Smooth muscle cell (in vitro differentiated cells): ENCODE measurements around the gene FMN1. TPM values are rescaled to one million over a fixed set of nuclear protein-coding genes. Genes with fewer than 3 reads are reported as not detected.

Experiments
- DNase-seq: peaks from one replicate; lab custom pipeline; 2025; ENCODE audit not compliant: unreplicated experiment; lab: John Stamatoyannopoulos, UW
- H2AFZ ChIP-seq: fragments of 200-600 bp; sonication (generic); 2 replicates; pipeline ENCODE4 v1.6.0; 2016; ENCODE audit warnings: antibody characterized with exemption, low read depth, mild to moderate bottlenecking
- H3F3A ChIP-seq: fragments of 200-600 bp; sonication (generic); 2 replicates; pipeline ENCODE4 v1.6.0; 2017; ENCODE audit warnings: antibody characterized with exemption, low read depth
- H3K27ac ChIP-seq: fragments of 200-600 bp; sonication (generic); 2 replicates; pipeline ENCODE4 v1.5.1; 2016; ENCODE audit warnings: low read depth, mild to moderate bottlenecking
- H3K27me3 ChIP-seq: fragments of 200-600 bp; sonication (generic); 2 replicates; pipeline ENCODE4 v1.6.1; 2016; ENCODE audit warnings: low read depth, mild to moderate bottlenecking
- H3K36me3 ChIP-seq: fragments of 200-600 bp; sonication (generic); 2 replicates; pipeline ENCODE4 v1.5.1; 2016; ENCODE audit warnings: low read depth
- H3K4me1 ChIP-seq: fragments of 200-600 bp; sonication (generic); 2 replicates; pipeline ENCODE4 v1.5.1; 2016; ENCODE audit warnings: low read depth
- H3K4me2 ChIP-seq: fragments of 200-600 bp; sonication (generic); 2 replicates; pipeline ENCODE4 v1.6.0; 2016; ENCODE audit warnings: mild to moderate bottlenecking
- H3K4me3 ChIP-seq: fragments of 200-600 bp; sonication (generic); 2 replicates; pipeline ENCODE4 v1.5.1; 2016; ENCODE audit warnings: mild to moderate bottlenecking
- H3K79me2 ChIP-seq: fragments of 200-600 bp; sonication (generic); 2 replicates; pipeline ENCODE4 v1.6.0; 2016; ENCODE audit warnings: low read depth, mild to moderate bottlenecking
- H3K9ac ChIP-seq: fragments of 200-600 bp; sonication (generic); 2 replicates; pipeline ENCODE4 v1.6.0; 2016; ENCODE audit warnings: low read depth
- H3K9me3 ChIP-seq: fragments of 200-600 bp; sonication (generic); replicated peaks from 2 replicates; pipeline ENCODE4 v1.5.1; 2016; ENCODE audit warnings: low read depth
- H4K20me1 ChIP-seq: fragments of 200-600 bp; sonication (generic); 2 replicates; pipeline ENCODE4 v1.6.0; 2016; ENCODE audit warnings: low read depth
- WGBS: methylation state at CpG from one replicate; pipeline ENCODE4 v1.1.7; 2016; ENCODE audit warnings: low lambda C conversion rate; 5-methylcytosine and 5-hydroxymethylcytosine counted together
- polyA plus RNA-seq: library from polyadenylated mRNA; unstranded; fragments of >200 nt; fragmentation: Nextera tagmentation; extraction: Ambion mirVana; gene quantifications from 2 replicates; pipeline ENCODE4 v1.2.1, GENCODE V29; 2016
- total RNA-seq: library from RNA; depleted of rRNA; stranded (reverse); fragments of >200 nt; gene quantifications from 2 replicates; pipeline ENCODE4 v1.2.3, GENCODE V29; 2014
- TF ChIP-seq, protein P1 (sequence below): fragments of 200-600 bp; sonication (generic); IDR thresholded peaks from 2 replicates; pipeline ENCODE4 v1.5.1; 2017; ENCODE audit warnings: borderline replicate concordance, mild to moderate bottlenecking, antibody characterized with exemption; ENCODE audit not compliant: insufficient read depth, poor library complexity, severe bottlenecking

Gene FMN1
- total and polyA plus RNA-seq, 2 experiments from 2014 or later: 0.08 to 4.0 TPM

DNA sequence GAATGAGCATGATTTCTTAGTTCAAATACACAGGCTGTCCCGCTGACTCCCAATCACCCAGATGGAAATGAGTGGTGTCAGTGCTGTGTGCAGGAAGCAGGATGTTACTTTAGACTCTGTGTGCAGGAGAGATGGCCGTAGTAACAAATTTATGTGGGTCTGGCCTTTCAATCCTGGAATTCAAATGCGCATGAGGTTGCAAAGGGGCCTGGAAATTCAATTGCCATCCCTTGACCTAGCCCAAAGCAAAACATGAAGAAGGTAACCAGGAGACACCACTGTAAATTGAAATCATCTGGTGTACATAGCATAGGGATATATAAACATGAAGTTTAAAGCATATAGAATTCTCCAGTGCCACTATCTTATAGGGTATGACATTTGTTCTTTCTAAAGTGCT is 443.5 kb downstream of the FMN1 start:
- H4K20me1 ChIP-seq: no peaks in the 10 kb centered on the region
- no peak overlapping the region for H2AFZ ChIP-seq
- H3K4me1 ChIP-seq: no peaks in the 10 kb centered on the region
- TF ChIP-seq, protein P1, sequence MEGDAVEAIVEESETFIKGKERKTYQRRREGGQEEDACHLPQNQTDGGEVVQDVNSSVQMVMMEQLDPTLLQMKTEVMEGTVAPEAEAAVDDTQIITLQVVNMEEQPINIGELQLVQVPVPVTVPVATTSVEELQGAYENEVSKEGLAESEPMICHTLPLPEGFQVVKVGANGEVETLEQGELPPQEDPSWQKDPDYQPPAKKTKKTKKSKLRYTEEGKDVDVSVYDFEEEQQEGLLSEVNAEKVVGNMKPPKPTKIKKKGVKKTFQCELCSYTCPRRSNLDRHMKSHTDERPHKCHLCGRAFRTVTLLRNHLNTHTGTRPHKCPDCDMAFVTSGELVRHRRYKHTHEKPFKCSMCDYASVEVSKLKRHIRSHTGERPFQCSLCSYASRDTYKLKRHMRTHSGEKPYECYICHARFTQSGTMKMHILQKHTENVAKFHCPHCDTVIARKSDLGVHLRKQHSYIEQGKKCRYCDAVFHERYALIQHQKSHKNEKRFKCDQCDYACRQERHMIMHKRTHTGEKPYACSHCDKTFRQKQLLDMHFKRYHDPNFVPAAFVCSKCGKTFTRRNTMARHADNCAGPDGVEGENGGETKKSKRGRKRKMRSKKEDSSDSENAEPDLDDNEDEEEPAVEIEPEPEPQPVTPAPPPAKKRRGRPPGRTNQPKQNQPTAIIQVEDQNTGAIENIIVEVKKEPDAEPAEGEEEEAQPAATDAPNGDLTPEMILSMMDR: no peak
- no peak overlapping the region for H3K9ac ChIP-seq
- H3K9me3 ChIP-seq: no peaks in the 10 kb centered on the region
- no peaks in the 10 kb centered on the region for H3K79me2 ChIP-seq
- H3K36me3 ChIP-seq: no peaks in the 10 kb centered on the region
- no peak overlapping the region for H3K4me2 ChIP-seq
- no peak overlapping the region for H3K27ac ChIP-seq
- H3K27me3 ChIP-seq: no peaks in the 10 kb centered on the region
- WGBS: 59% methylated on average over 3 of the region's 3 CpGs
- H3K4me3 ChIP-seq: no peak overlapping the region
- DNase-seq: no peak
- no peaks in the 10 kb centered on the region for H3F3A ChIP-seq

GRCh38 chr15:32747921-32748342 is 446.6 kb downstream of the FMN1 start:
- H3K27ac ChIP-seq: no peak overlapping the region
- H3K79me2 ChIP-seq: no peaks in the 10 kb centered on the region
- H3K36me3 ChIP-seq: no peaks in the 10 kb centered on the region
- H3K9ac ChIP-seq: no peak overlapping the region
- no peaks in the 10 kb centered on the region for H4K20me1 ChIP-seq
- H3K4me2 ChIP-seq: no peak overlapping the region
- H3F3A ChIP-seq: no peaks in the 10 kb centered on the region
- no peaks in the 10 kb centered on the region for H3K4me1 ChIP-seq
- 82% methylated on average over 4 of the region's 4 CpGs for WGBS
- TF ChIP-seq, protein P1: no peak
- DNase-seq: no peak
- no peaks in the 10 kb centered on the region for H3K27me3 ChIP-seq
- no peak overlapping the region for H3K4me3 ChIP-seq
- H2AFZ ChIP-seq: no peak overlapping the region
- no peaks in the 10 kb centered on the region for H3K9me3 ChIP-seq

DNA sequence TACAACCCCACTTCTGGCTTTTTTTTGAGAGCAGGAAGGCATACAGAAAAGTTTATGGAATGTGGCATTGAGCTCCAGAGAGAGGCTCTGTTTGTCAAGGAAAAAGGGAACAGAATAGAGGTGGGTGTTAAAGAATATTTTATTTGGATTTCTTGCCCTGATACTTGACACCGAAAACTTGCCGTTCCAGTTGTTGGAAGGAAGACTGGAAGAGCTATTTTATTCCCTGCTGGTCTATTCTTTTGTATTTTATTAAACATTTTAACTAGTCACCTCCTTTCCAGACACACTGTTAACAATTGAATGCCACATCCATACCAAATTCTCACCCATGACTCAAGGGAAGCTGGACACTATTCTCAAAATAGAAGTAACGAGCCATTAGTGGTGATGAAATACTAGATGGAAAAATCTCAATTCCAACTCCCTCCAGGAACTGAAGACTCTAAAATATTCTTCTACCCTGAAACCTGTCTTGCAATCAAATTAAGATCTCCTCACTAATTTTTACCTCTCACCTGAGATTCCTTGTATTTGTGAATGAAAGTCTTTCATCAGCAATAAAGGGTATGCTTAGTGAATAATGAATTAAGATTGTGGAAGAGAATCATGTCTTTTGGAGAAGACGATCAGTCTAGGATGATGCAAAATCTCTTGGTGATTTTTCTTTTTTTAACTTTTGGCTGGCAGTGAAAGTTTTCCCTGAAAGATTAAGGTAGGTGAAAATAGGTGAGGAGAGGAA is 448.2 kb downstream of the FMN1 start:
- Histone ChIP-seq H3K9ac (no peak overlapping the region), H3K4me1 (no peaks in the 10 kb centered on the region), H4K20me1 (no peaks in the 10 kb centered on the region), H3K9me3 (no peaks in the 10 kb centered on the region), H3K27ac (no peak overlapping the region), H2AFZ (no peak overlapping the region), H3K36me3 (no peaks in the 10 kb centered on the region), H3F3A (no peaks in the 10 kb centered on the region), H3K4me3 (no peak overlapping the region), H3K4me2 (no peak overlapping the region), H3K27me3 (no peaks in the 10 kb centered on the region), H3K79me2 (no peaks in the 10 kb centered on the region)
- no peak for DNase-seq
- TF ChIP-seq, protein P1: no peak
- WGBS: 91% methylated on average over 4 of the region's 4 CpGs
